ENCODE measurements around the gene SLC6A13.
A peak's percentile ranks its signal among the peaks of the same experiment; 100 is the strongest.
"Not testable (repeated sequence)": the region's sequence is repeated elsewhere in the genome, so short reads cannot be mapped to it uniquely, and the experiment has no call there.

The SLC6A13 gene

DNA sequence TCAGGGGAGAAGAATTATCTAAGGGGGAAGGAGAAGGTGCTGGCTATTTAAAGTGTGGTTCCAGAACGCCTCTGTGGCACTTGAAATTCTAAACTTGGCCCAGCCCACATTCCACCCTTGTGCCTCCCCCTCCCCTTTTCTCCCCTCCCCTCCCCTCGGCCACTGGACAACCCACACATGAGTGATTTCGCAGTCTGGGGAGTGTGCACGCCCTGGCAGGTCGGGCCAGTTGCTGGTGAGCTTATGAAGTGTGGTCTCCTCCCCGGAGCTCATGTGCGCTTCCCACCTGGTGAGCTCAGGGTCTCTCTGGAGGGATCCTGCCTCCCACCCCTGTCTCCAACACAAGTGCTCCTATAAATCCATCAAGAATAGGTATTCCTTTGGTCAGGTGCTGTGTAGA is at the start of gene SLC6A13:
SLC6A13 (minus strand) TSS at position 20 of the 400 bp plus-strand sequence. CDS start 2,784 bp downstream, outside the sequence.
- no peak for DNase-seq

DNA sequence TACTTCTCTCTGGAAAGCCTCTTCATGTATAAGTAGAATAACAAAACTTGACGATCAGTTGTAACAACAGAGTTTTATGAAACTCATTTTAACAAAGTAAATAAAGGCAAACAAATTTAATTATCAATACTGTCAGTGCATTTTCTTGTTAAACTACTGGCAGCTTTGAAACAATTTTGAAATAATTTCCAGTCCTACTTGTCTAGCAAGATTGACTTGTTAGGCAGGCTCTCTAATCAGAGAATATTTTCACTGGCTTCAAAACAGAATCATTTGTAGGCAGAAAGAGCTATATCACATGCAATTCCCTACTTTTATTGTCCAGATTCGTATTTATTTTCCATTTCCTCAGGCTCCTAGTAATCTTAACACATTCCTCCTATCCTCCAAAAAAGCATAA is 45.9 kb upstream of the SLC6A13 start:
- no peak for DNase-seq

DNA sequence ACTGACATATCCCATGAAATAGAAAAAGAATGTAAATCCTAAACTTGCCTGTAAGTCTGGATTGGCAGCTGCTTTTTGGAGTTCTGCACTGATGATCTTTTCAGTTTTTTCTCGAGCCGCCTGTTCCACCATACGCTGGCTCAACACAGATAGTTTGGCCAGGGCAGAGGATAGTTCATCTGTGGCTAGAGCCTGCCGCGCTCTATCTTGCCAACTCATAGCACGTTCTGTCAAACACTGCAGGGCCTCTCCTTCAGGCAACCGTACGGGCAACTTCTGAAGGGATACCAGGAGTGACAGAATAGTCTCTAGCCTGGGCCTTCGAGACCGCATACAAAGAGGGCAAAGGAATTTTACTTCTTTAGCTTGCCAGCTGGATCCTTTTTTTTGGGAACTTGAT is 44.8 kb upstream of the SLC6A13 start:
- no peak for DNase-seq

DNA sequence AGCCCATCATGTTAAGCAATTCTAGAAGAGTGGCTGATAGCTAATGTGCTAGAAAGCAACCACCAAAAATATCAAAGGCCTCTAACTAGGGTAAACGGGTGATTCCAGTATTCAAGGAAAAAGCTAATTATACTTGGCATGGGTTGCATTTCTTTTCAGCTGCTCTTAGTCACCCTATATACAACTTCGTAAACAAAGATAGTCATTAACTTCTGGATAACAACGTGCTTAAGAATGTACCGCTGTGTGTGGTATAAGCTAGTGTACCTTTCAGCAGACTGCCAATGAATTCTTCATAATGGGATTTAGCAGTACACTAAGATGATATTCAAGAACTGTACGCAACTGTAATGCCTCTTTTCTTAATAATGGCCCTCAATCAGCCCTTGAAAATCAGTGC is 42.2 kb upstream of the SLC6A13 start:
- peak; percentile 14 for DNase-seq

GRCh38 chr12:302766-303165 is 40.1 kb upstream of the SLC6A13 start:
- DNase-seq: not testable (repeated sequence)

DNA sequence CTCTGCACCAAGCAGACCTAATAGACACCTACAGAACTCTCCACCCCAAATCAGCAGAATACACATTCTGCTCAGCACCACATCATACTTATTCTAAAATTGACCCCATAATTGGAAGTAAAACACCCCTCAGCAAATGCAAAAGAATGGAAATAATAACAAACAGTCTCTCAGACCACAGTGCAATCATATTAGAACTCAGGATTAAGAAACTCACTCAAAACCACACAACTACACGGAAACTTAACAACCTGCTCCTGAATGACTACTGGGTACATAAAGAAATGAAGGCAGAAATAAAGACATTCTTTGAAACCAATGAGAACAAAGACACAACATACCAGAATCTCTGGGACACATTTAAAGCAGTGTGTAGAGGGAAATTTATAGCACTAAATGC is 37.5 kb upstream of the SLC6A13 start:
- DNase-seq: not testable (repeated sequence)

- DNase-seq: not testable (repeated sequence)
Observed at GRCh38 chr12:299511-299910, 36.9 kb upstream of the SLC6A13 start.

GRCh38 chr12:298059-298458 is 35.4 kb upstream of the SLC6A13 start:
- DNase-seq: not testable (repeated sequence)

- no peak for DNase-seq
Observed at GRCh38 chr12:295132-295531, 32.5 kb upstream of the SLC6A13 start.

DNA sequence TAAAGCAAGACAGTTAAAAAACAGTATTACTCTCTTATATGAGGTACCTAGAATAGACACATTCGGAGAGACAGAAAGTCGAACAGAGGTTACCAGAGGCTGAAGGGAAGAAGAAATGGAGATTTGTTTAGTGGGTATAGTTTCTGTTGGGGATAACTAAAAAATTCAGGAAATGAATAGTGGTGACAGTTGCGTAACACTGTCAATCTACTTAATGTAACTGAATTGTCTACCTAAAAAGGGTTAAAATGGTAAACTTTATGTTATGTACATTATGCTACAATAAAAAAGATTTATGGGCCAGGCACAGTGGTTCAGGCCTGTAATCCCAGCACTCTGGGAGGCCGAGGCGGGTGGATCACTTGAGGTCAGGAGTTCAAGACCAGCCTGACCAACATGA is 30.6 kb upstream of the SLC6A13 start:
- no peak for DNase-seq

DNA sequence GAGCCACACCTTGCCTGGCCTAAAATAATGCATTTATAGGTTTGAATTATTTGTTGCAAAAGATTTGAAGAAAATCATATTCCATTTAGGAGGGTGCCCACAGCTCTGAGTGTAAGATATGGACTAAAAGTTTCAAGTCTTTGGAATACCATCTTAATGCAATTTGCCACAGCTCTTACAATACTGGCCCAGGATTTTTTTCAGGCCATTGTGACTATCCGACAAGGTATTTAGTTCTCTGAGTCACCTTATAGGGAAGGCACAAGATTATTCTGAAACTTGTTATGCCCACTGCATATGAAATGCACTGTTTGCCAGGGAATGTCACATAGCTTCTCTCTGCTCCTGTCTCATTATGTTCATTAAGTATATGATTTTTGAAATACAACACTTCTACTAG is 29.6 kb upstream of the SLC6A13 start:
- DNase-seq: no peak

DNA sequence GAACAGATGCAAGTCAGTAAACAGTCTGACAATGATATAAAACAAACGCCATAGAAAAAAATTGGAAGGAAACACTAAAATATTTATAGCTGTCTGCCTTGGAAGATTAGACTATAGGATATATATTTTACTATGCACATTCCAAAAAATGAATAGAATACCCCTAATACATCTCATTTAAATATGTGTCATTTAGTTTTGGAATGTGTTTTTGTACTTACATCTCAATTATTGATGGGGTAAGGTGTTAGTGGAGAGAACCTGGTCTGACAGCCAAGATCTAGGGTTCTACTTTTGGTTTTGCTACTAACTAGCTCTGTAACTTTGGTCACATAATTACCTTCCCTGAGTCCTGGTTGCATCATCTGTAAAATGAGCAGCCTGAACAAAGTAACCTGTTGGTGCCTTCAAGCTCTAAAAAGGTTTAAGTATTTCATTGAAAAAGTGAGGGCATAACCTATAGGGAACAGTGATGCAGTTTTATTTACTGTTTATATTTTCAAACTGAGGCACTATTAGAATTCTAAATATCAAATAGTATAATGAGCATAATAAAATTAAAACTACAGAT is 28.6 kb upstream of the SLC6A13 start:
- DNase-seq: no peak

- no peak for DNase-seq
Observed at GRCh38 chr12:288687-289086, 26.1 kb upstream of the SLC6A13 start.

- no peak for DNase-seq
Observed at GRCh38 chr12:286531-287300, 24.1 kb upstream of the SLC6A13 start.

DNA sequence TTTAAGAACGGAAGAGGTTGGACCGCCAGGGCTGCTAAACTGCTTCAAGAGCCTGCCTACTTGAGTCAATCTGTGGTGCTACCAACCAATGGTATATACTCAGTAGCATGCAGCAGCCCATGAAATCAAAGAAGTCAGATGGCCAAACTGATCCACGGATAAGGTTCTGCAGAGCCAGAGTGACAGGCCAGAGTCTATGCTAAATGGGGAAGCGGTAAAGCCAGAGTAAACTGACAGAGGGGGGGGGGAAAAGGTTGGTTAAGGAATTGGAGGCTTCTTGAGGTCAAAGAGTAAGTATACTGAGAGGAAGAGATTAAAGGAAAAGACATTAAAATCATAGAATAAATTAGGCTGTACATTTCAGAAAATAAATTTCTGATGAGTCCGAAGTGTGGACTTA is 15.4 kb upstream of the SLC6A13 start:
- no peak for DNase-seq

DNA sequence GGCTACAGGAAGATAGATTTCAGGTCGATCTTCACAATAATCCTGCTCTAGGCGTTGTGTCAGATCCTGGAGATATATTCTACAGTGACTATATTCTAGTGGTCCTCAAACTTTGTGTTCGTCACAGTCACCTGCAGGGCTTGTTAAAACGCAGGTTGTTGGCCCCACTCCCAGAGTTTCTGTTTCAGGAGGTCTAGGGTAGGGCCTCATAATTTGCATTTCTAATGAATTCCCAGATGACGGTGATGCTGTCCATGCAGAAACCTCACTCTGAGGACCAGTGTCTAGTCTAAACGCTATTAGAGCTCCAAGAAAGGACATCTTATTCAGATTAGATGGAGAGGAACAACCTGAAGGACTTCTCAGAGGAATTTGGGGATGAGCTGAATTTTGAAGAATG is 13.2 kb upstream of the SLC6A13 start:
- DNase-seq: peak; percentile 9

GRCh38 chr12:273382-273781 is 10.7 kb upstream of the SLC6A13 start:
- no peak for DNase-seq

- no peak for DNase-seq
Observed at GRCh38 chr12:272942-273341, 10.3 kb upstream of the SLC6A13 start.

- no peak for DNase-seq
Observed at GRCh38 chr12:271161-271560, 8.5 kb upstream of the SLC6A13 start.

- no peak for DNase-seq
Observed at GRCh38 chr12:269191-269590, 6.6 kb upstream of the SLC6A13 start.

GRCh38 chr12:268483-268840 is 5.8 kb upstream of the SLC6A13 start:
- DNase-seq: no peak

DNA sequence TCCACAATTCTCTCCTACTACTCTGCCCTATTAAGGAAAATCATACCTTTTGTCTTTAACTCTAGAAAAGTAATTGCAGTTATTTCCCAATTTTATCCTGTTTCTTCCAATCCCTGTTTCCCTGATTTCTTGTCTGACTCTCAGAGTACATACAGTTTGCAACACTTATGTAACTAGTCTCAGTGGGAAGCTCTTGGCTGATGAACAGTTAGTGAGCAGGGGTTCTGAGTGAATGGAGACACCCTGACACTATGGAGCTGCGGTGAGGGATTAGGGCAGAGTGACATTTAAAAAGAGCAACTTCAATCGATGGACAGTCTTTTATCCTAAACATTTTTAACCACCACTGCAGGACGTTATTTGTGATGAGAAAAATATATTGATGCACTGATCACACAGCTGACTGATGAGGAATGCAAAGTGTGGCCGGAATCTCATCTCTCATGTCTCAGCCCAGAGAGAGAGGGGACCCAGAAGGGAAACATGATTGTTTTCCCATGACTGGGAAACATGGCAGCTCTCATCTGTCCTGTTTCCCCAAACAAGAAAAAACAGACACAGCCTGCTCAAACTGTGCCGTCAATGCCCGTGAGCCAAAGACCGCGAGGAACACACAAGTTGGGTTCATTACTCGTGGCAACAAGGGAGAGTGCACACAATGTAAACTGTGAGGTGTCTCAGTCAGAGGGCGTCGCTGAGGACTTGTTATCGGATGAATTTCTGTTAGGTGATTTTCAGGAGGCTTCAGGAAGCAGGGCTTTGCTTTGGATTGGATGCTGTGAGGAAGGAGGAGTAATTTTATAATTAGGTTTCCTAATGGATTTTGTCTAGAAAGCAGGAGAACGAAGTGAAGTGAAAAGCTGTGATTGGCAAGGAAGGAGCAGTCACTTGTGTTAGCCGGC is 5.2 kb upstream of the SLC6A13 start:
- no peak for DNase-seq

DNA sequence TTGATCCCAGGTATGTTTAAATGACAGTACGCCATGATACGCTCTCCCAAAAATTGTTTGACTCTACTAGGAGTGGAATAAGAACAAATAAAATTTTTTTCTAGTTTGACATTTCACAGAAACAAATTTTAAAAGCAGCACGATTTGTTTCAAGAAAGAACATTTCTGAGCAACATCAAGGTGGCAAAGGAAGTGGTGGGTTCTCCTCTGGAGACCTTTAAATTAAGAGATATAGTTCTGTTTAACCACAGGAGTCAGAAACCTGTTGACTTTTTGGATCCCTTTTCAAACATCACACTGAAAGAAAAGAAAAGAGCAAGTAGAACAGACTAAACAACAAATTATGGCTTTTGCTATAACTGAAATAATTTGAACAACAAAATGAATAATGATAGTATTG is 2.5 kb upstream of the SLC6A13 start:
- no peak for DNase-seq

- DNase-seq: no peak
Observed at GRCh38 chr12:264269-264668, 1.6 kb upstream of the SLC6A13 start.

All from NCI-H1105 treated with DMSO at 0.1 percent for 48 hours (cell line).